ENCODE measurements around the gene STAT5A. TPM values are rescaled to one million over a fixed set of nuclear protein-coding genes. Genes with fewer than 3 reads are reported as not detected.
A peak's percentile ranks its signal among the peaks of the same experiment; 100 is the strongest.

Gene STAT5A
- total and polyA plus RNA-seq, 8 donors, result 10.5 to 19.8 (median 14.5) TPM

GRCh38 chr17:42311240-42312034, 23.1 kb downstream of the STAT5A start:
- DNase-seq, result peak in 3 of 6 donors; percentile 48 to 78 (median 59)
- Histone ChIP-seq H3K4me1 (no peaks in the 10 kb centered on the region), H3K9me3 (no peaks in the 10 kb centered on the region), H3K27ac (peak overlapping the region in 2 of 4 donors; percentile 33 to 44), H3K27me3 (no peaks in the 10 kb centered on the region), H3K4me3 (no peak overlapping the region), H3K36me3 (peaks cover 9 to 36% (median 12%) of the 10 kb centered on the region in 3 donors)
- peak; percentile 38 to 82 (median 72) for ATAC-seq
- WGBS, 2 donors, result 70 to 78% methylated on average over 19 of the region's 19 CpGs
- TF ChIP-seq CTCF (IDR thresholded peaks at IDR 0.05), result no peak
- intact Hi-C loops (cut with DNase I), result loop anchor here in 1 of 3 donors (10.0 kb wide), 1 partner anchor 213 kb away; no protein-coding TSS in a partner anchor
- peak; percentile 26 for FAIRE-seq

- 51 to 61% methylated on average over 5 of the region's 5 CpGs for WGBS, 2 donors
- H3K27me3 ChIP-seq, result no peaks in the 10 kb centered on the region
- H3K27ac ChIP-seq, result peak overlapping the region in 2 of 4 donors; percentile 33 to 44
- intact Hi-C loops (cut with DNase I), result loop anchor here in 1 of 3 donors (10.0 kb wide), 1 partner anchor 213 kb away; no protein-coding TSS in a partner anchor
- H3K4me1 ChIP-seq, result no peaks in the 10 kb centered on the region
- DNase-seq, result no peak
- no peak for TF ChIP-seq CTCF (IDR thresholded peaks at IDR 0.05)
- H3K9me3 ChIP-seq, result no peaks in the 10 kb centered on the region
- H3K4me3 ChIP-seq, result no peak overlapping the region
- peaks cover 14 to 42% (median 15%) of the 10 kb centered on the region in 3 donors for H3K36me3 ChIP-seq
- no peak for FAIRE-seq
- no peak for ATAC-seq
These were observed 23.7 kb downstream of the STAT5A start for GRCh38 chr17:42312035-42312284.

GRCh38 chr17:42312285-42313130, 24.2 kb downstream of the STAT5A start:
- Histone ChIP-seq H3K27ac (peak overlapping the region in 2 of 4 donors; percentile 33 to 44), H3K27me3 (no peaks in the 10 kb centered on the region), H3K36me3 (peaks cover 14 to 47% (median 15%) of the 10 kb centered on the region in 3 donors), H3K9me3 (no peaks in the 10 kb centered on the region), H3K4me3 (no peak overlapping the region), H3K4me1 (peaks cover 0 to 1% (median 0%) of the 10 kb centered on the region in 3 donors)
- TF ChIP-seq CTCF (IDR thresholded peaks at IDR 0.05), result peak in 3 of 4 donors; percentile 14 to 24 (median 19)
- 39 to 52% methylated on average over 50 to 54 of the region's 54 CpGs for WGBS, 2 donors
- FAIRE-seq (no peak), DNase-seq (peak; percentile 69 to 90 (median 76)), ATAC-seq (peak; percentile 65 to 86 (median 80))
- intact Hi-C loops (cut with DNase I), result loop anchor here in 1 of 3 donors (10.0 kb wide), 1 partner anchor 212 kb away; no protein-coding TSS in a partner anchor

GRCh38 chr17:42313389-42313772, 25.1 kb downstream of the STAT5A start:
- FAIRE-seq (no peak), DNase-seq (no peak), ATAC-seq (no peak)
- no peak overlapping the region for H3K27ac ChIP-seq
- H3K4me3 ChIP-seq, result no peak overlapping the region
- H3K4me1 ChIP-seq, result peaks cover 0 to 7% (median 0%) of the 10 kb centered on the region in 3 donors
- intact Hi-C loops (cut with DNase I), result loop anchor here in 1 of 3 donors (10.0 kb wide), 1 partner anchor 211 kb away; no protein-coding TSS in a partner anchor
- no peaks in the 10 kb centered on the region for H3K27me3 ChIP-seq
- H3K9me3 ChIP-seq, result no peaks in the 10 kb centered on the region
- no peak for TF ChIP-seq CTCF (IDR thresholded peaks at IDR 0.05)
- 95 to 98% methylated on average over 4 of the region's 4 CpGs for WGBS, 2 donors
- H3K36me3 ChIP-seq, result peaks cover 14 to 45% (median 15%) of the 10 kb centered on the region in 3 donors

Measured in pancreas (tissue), 10 donors.